OCI-LY7 (cell line): ENCODE measurements around the gene CNIH3.

ENCODE experiments used
- EZH2phosphoT487 ChIP-seq: fragments of 200-600 bp; sonication (generic); IDR thresholded peaks from 2 replicates; pipeline ENCODE4 v1.6.1; 2018; ENCODE audit warnings: low read depth, borderline replicate concordance, mild to moderate bottlenecking, mixed run types, antibody characterized with exemption, low read length, moderate library complexity, mixed read lengths
- TF ChIP-seq, protein P1 (sequence below): fragments of 200-600 bp; sonication (generic); conservative IDR thresholded peaks from 2 replicates; pipeline ENCODE4 v1.5.1; 2014; ENCODE audit warnings: mild to moderate bottlenecking, antibody characterized with exemption, low read length, moderate library complexity, mixed read lengths

DNA sequence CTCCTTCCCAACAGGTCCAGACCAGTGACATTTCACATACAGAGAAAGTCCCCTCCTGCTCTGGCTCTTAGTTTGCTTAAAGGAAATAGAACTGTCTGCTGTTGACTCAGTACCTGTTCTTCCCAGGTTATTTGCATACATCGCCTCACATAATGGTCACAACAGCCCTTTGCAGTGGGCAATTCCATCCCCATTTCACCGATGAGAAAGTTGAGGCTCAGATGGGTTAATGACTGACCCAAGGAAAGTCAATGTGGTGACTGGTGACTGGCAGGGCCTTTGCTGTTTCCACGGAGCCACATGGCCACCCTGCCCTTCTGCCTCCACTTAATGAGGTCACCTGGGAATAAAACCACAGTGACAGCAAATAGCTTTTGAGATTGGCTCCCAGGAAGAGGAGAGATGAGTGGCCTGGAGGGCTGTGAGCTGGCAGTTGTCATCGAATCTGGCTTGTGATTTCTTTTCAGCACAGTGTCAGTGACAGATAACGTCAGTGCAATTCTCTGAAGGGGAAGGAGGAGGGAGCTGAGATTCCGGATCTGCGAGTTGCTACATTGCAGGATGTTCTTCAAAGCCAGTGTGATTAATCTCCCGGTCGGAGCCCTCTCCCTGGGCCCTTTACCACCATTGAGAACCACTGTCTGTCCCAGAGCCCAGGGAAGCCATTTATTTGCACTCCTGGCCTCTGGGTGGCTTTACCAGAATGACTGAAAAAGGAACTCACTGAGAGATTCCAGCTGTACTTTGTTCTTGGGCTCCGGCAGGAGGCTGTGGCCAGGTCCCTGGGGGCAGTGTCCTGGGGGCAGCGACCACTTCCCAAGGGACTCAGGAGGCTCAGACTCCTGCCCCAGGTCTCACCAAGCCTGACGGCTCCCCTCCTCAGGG lies 117.2 kb downstream of the CNIH3 start:
- TF ChIP-seq, protein P1, sequence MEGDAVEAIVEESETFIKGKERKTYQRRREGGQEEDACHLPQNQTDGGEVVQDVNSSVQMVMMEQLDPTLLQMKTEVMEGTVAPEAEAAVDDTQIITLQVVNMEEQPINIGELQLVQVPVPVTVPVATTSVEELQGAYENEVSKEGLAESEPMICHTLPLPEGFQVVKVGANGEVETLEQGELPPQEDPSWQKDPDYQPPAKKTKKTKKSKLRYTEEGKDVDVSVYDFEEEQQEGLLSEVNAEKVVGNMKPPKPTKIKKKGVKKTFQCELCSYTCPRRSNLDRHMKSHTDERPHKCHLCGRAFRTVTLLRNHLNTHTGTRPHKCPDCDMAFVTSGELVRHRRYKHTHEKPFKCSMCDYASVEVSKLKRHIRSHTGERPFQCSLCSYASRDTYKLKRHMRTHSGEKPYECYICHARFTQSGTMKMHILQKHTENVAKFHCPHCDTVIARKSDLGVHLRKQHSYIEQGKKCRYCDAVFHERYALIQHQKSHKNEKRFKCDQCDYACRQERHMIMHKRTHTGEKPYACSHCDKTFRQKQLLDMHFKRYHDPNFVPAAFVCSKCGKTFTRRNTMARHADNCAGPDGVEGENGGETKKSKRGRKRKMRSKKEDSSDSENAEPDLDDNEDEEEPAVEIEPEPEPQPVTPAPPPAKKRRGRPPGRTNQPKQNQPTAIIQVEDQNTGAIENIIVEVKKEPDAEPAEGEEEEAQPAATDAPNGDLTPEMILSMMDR, result no peak
- TF ChIP-seq EZH2phosphoT487, result no peak
